ENCODE results near the gene ERCC6L2.

Gene ERCC6L2

DNA sequence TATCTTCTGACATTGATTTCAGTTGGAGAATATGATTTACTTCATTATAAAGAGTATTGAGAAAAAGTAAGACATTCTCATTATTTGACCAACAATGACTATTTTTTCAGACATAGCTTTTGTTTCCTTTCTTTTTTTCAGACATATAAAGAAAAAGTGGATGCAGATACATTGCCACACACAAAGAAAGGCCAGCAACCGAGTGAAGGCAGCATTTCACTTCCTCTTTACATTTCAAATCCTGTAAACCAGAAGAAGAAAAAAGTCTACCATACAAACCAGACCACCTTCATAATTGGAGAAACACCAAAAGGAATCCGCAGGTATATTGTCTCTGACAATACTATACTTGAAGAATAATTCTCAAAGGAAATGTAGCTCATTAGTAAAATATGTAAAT, 128.9 kb downstream of the ERCC6L2 start:
- no peak overlapping the region for H3K4me3 ChIP-seq (ENCODE audit: low read depth, low read length)
- DNase-seq (ENCODE audit: low read depth): no peak
- TF ChIP-seq, protein P1, sequence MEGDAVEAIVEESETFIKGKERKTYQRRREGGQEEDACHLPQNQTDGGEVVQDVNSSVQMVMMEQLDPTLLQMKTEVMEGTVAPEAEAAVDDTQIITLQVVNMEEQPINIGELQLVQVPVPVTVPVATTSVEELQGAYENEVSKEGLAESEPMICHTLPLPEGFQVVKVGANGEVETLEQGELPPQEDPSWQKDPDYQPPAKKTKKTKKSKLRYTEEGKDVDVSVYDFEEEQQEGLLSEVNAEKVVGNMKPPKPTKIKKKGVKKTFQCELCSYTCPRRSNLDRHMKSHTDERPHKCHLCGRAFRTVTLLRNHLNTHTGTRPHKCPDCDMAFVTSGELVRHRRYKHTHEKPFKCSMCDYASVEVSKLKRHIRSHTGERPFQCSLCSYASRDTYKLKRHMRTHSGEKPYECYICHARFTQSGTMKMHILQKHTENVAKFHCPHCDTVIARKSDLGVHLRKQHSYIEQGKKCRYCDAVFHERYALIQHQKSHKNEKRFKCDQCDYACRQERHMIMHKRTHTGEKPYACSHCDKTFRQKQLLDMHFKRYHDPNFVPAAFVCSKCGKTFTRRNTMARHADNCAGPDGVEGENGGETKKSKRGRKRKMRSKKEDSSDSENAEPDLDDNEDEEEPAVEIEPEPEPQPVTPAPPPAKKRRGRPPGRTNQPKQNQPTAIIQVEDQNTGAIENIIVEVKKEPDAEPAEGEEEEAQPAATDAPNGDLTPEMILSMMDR (IDR thresholded peaks at IDR 0.05; ENCODE audit: low read depth, low read length, missing control alignments): no peak

DNA sequence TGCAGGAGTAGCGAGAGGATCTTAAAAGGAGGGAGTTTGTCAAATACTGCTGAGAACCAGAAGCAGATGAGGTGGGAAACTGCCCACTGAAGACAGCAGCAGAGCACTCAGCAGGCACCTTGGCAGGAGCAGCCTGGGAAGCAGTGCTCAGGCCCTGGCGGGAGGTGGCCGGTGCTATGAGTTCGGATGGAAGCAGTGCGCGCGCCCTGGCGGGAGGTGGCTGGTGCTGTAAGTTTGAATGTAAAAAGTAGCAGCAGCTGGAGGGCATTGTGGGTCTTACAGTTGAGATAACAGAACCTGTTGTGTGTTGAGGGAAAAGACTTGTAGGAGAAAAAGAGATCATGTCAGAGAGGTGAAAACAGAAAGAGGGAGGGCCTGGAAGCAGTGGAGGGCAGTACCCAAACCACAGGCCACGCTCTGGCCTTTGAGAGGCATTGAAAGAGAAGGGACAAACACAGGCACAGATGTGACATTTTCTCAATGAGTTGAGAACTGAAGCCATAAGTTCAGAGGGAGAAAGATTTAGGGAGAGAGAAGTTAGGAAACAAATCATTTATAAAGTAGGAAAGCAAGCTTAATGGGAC, 130.9 kb downstream of the ERCC6L2 start:
- no peak overlapping the region for H3K4me3 ChIP-seq (ENCODE audit: low read depth, low read length)
- DNase-seq (ENCODE audit: low read depth): no peak
- TF ChIP-seq, protein P1 (IDR thresholded peaks at IDR 0.05; ENCODE audit: low read depth, low read length, missing control alignments): no peak

DNA sequence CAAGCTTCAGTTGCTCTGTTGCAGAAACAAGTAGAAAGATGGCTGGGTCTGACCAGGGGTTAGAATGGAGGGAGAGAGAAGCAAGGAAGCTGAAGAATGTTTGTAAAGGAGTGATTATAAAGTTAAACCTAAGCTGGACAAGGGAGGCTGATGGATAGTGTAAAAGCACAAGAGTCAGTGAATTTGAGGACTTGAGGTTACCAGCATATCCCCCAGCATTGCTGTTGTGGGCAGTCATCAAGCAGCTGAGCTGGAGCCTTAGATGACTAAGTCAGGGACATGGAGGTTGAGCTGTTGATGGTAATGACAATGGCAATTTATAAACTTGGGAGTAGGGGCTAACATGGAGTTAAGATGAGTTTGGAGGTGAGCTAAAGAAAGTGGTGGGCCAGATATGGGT, 131.5 kb downstream of the ERCC6L2 start:
- TF ChIP-seq, protein P1 (IDR thresholded peaks at IDR 0.05; ENCODE audit: low read depth, low read length, missing control alignments): no peak
- no peak for DNase-seq (ENCODE audit: low read depth)
- H3K4me3 ChIP-seq (ENCODE audit: low read depth, low read length): no peak overlapping the region

DNA sequence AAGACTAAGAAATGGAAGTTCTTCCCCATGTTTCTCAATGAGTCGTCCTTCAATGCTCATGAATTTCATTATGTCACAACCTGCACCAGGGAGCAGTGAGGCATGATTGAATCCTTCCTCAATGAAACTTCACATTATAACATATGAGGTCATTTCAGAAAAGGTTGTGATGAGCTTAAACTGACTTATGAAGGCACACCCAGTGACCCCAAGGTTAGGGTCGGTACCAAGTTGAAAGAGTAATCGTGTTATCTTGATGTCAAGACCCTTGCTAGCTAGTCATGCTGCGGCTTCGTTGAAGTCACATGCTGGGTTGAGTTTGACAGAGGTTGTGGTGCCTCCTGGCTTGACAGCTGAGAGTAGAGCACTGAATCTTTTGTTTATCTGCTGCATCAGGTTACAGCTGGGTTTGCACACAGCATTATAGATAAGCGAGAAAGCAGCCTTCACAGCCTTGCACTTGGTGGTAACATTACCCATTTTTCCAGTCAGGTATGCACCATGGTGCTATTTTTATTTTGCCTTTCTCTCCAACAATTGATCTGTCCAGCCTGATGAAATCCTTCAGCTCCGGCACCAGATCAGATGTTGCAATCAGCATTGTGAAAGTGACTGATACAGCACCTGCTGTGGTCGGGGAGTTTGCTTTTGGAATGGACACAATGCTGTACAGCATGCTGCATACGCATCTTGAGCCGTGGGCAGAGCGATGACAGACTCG, 133.2 kb downstream of the ERCC6L2 start:
- DNase-seq (ENCODE audit: low read depth): no peak
- H3K4me3 ChIP-seq (ENCODE audit: low read depth, low read length): no peak overlapping the region
- TF ChIP-seq, protein P1 (IDR thresholded peaks at IDR 0.05; ENCODE audit: low read depth, low read length, missing control alignments): no peak

DNA sequence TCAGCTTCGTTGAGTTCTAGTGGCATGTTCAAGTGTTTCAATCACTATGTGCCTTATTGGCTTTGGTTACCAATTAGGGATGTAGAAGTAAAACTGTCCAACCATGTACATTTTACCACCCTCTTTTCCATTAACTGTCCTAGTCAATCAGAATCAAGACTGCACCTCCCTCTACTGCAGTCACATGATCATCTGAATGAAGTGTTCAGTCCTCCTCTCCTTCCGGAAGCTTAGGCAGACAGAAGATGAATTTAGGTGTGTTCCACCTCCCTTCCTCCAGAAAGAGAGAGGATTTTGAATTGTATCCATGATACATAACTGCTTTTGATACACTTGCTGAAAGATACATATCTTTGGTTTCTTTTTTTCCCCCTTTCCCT, 133.7 kb downstream of the ERCC6L2 start:
- no peak for DNase-seq (ENCODE audit: low read depth)
- no peak overlapping the region for H3K4me3 ChIP-seq (ENCODE audit: low read depth, low read length)

DNA sequence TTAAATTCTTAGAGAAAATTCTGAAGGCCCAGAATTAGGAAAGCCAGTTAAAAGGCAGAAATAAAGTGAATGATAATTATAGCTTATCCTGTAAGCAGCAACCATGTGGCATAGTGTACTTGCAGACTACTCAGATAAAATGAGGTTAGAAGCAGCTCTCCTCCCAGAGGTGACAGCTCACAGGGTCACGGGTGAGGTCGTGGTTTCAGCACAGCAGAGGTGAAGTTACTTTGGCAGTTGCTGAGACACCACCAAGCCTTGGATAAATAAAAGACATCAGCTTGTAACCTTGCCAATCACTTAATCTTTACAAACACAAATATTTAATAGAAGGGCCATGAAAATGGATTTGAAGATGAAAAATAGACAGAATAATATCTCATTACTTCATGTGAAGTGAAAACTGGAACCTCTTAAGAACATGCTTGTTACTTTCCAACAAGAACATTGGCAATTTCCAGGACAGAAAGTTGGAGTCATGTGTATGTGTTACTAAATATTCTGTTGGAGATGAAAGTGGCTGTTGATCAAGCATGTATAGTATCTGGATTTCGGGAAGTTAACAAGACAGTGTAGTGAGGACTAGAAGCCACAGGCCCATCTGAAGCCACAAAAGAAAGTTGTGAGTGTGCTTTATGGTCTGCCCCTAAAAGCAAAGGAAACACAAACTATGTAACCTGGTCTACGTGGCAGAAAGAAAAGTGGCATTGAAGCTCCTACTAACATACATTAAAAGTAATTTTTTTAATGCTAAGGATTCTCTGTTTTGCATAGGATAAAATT, 134.4 kb downstream of the ERCC6L2 start:
- TF ChIP-seq, protein P1 (IDR thresholded peaks at IDR 0.05; ENCODE audit: low read depth, low read length, missing control alignments): no peak
- DNase-seq (ENCODE audit: low read depth): no peak
- no peak overlapping the region for H3K4me3 ChIP-seq (ENCODE audit: low read depth, low read length)

More for the DNA sequence above, 133.7 kb downstream of the ERCC6L2 start:
- TF ChIP-seq, protein P1 (IDR thresholded peaks at IDR 0.05; ENCODE audit: low read depth, low read length, missing control alignments): no peak
